ENCODE results near the gene DYRK1B. TPM values are rescaled to one million over a fixed set of nuclear protein-coding genes. Genes with fewer than 3 reads are reported as not detected.
"Not testable (repeated sequence)": the region's sequence is repeated elsewhere in the genome, so short reads cannot be mapped to it uniquely, and the experiment has no call there.

Gene DYRK1B
- total RNA-seq, 1 donor from 2014 or later, result 90.7 TPM

- H3K27ac Mint-ChIP-seq; H3K36me3 Mint-ChIP-seq (ENCODE audit: insufficient read depth); H3K4me1 Mint-ChIP-seq (ENCODE audit: low read depth); H3K9me3 Mint-ChIP-seq (ENCODE audit: low read depth); H3K27me3 Mint-ChIP-seq; DNase-seq (ENCODE audit: low spot score, unreplicated experiment); H3K4me3 Mint-ChIP-seq (ENCODE audit: low read depth): not testable (repeated sequence)
These were observed 41.5 kb upstream of the DYRK1B start for GRCh38 chr19:39875401-39875864.

GRCh38 chr19:39874404-39874803, 40.4 kb upstream of the DYRK1B start:
- DNase-seq (ENCODE audit: low spot score, unreplicated experiment), result no peak
- TF ChIP-seq, protein P1, sequence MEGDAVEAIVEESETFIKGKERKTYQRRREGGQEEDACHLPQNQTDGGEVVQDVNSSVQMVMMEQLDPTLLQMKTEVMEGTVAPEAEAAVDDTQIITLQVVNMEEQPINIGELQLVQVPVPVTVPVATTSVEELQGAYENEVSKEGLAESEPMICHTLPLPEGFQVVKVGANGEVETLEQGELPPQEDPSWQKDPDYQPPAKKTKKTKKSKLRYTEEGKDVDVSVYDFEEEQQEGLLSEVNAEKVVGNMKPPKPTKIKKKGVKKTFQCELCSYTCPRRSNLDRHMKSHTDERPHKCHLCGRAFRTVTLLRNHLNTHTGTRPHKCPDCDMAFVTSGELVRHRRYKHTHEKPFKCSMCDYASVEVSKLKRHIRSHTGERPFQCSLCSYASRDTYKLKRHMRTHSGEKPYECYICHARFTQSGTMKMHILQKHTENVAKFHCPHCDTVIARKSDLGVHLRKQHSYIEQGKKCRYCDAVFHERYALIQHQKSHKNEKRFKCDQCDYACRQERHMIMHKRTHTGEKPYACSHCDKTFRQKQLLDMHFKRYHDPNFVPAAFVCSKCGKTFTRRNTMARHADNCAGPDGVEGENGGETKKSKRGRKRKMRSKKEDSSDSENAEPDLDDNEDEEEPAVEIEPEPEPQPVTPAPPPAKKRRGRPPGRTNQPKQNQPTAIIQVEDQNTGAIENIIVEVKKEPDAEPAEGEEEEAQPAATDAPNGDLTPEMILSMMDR (IDR thresholded peaks at IDR 0.05; ENCODE audit: unreplicated experiment), result no peak
- H3K27ac Mint-ChIP-seq, result no peak overlapping the region

DNA sequence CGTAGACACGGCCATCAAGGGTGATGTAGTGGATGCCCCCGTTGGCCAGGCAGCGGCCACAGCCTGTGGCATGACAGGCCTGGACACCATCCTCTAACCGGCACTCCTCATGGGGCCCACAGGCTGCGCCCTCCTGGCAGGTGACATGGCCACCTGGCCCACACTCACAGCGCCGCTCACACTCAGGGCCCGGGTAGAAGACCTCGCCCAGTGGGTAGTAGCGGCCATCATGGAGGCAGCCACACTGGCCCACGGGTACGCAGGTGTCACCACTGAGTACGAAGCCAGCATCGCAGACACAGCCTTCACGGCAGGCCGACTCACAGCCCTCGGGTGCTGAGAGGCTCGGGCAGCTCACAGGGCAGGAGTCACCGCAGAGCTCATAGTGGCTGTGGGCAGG, 39.4 kb upstream of the DYRK1B start:
- DNase-seq (ENCODE audit: low spot score, unreplicated experiment), result no peak
- H3K27ac Mint-ChIP-seq, result no peak overlapping the region
- no peak overlapping the region for H3K4me3 Mint-ChIP-seq (ENCODE audit: low read depth)
- peaks cover 15% of the 10 kb centered on the region for H3K27me3 Mint-ChIP-seq
- H3K9me3 Mint-ChIP-seq (ENCODE audit: low read depth), result no peaks in the 10 kb centered on the region
- H3K36me3 Mint-ChIP-seq (ENCODE audit: insufficient read depth), result no peaks in the 10 kb centered on the region
- TF ChIP-seq, protein P1 (IDR thresholded peaks at IDR 0.05; ENCODE audit: unreplicated experiment), result no peak
- no peaks in the 10 kb centered on the region for H3K4me1 Mint-ChIP-seq (ENCODE audit: low read depth)

More at GRCh38 chr19:39874404-39874803, 40.4 kb upstream of the DYRK1B start:
- Mint-ChIP-seq H3K9me3 (ENCODE audit: low read depth) (no peaks in the 10 kb centered on the region), H3K36me3 (ENCODE audit: insufficient read depth) (no peaks in the 10 kb centered on the region), H3K4me3 (ENCODE audit: low read depth) (no peak overlapping the region), H3K27me3 (peaks cover 13% of the 10 kb centered on the region), H3K4me1 (ENCODE audit: low read depth) (no peaks in the 10 kb centered on the region)

GRCh38 chr19:39871886-39872866, 38.2 kb upstream of the DYRK1B start:
- no peak overlapping the region for H3K27ac Mint-ChIP-seq
- DNase-seq (ENCODE audit: low spot score, unreplicated experiment), result no peak
- H3K4me3 Mint-ChIP-seq (ENCODE audit: low read depth), result no peak overlapping the region
- H3K27me3 Mint-ChIP-seq, result peaks cover 10% of the 10 kb centered on the region
- no peaks in the 10 kb centered on the region for H3K4me1 Mint-ChIP-seq (ENCODE audit: low read depth)
- no peaks in the 10 kb centered on the region for H3K9me3 Mint-ChIP-seq (ENCODE audit: low read depth)
- H3K36me3 Mint-ChIP-seq (ENCODE audit: insufficient read depth), result no peaks in the 10 kb centered on the region
- TF ChIP-seq, protein P1 (IDR thresholded peaks at IDR 0.05; ENCODE audit: unreplicated experiment), result no peak

- Mint-ChIP-seq H3K36me3 (ENCODE audit: insufficient read depth) (no peaks in the 10 kb centered on the region), H3K4me3 (ENCODE audit: low read depth) (no peak overlapping the region), H3K9me3 (ENCODE audit: low read depth) (no peaks in the 10 kb centered on the region)
These were observed 37.4 kb upstream of the DYRK1B start for GRCh38 chr19:39871362-39871761.

More at GRCh38 chr19:39871362-39871761, 37.4 kb upstream of the DYRK1B start:
- H3K27me3 Mint-ChIP-seq, result peaks cover 9% of the 10 kb centered on the region
- TF ChIP-seq, protein P1 (IDR thresholded peaks at IDR 0.05; ENCODE audit: unreplicated experiment), result no peak
- H3K27ac Mint-ChIP-seq, result no peak overlapping the region
- no peaks in the 10 kb centered on the region for H3K4me1 Mint-ChIP-seq (ENCODE audit: low read depth)
- no peak for DNase-seq (ENCODE audit: low spot score, unreplicated experiment)
